Measurements from ENCODE around the gene GAMT.

The GAMT gene

DNA sequence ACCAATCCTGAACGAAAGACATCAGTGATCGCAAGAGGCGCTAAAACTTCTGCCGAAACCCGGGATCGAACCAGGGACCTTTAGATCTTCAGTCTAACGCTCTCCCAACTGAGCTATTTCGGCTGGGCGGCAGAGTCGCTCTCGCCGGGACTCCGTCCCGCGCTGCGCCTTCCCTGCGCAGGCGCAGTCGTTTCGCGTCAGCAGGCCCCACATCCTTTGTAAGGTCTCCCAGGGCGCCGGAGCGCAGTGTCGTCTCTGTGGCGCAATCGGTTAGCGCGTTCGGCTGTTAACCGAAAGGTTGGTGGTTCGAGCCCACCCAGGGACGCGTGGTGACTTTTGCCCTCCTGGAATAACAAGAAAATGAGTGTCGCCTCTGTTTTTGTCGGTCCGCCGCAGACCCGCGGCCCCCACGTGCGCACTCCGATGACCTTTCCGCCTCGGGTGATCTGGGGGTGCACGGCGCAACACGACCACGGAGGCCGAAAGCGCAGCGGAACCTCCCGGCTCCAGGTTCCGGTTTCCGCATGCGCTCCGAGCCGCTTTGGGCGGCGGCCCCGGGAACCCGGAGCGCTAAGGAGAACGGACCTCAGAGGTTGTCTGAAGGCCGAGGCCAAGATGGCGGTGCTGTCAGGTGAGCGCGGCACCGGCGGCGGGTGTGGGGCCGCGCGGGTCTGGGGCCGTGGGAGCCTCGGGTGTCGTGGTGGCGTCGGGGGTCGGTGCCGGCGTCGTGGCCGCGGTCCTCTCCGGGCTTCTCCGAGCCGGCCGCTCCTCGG is 17.8 kb downstream of the GAMT start, which contains the start of gene NDUFS7:
Gene NDUFS7 (plus strand): TSS at position 596 of the 773 bp plus-strand sequence. CDS start 20 bp downstream, at position 616.
- DNase-seq = peak; percentile 93

DNA sequence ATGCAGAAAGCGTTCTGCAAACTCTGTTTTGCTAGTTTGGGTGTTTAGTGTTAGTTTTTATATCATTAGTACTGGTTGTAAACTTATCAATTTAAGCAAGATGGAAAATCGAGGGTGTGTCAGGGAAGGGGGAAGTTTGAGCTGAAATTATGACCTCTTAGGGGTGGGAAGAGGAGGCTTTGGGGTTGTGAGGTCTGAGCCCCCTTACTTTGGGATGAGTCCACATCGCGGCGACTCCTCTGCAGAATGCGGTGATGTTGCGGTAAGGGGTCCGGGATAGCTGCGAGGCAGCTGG is 18.4 kb downstream of the GAMT start:
- no peak for DNase-seq

DNA sequence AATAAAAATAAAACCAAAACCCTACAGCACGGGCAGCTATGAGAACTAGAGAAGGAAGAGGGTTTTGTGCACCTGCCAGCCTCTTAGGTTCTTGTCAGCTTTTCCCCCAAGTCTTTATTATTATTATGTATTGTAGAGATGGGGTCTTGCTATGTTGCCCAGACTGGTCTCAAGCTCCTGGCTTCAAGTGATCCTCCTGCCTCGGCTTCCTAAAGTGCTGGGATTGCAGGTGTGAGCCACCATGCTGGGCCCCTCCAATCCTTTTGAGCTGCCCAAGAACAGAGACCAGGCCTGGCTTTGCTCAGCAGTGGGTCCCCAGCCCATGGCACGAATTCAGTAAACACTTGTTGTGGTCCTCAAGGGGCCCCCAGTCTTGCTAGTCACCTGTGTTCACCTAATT is 19.1 kb downstream of the GAMT start:
- no peak for DNase-seq

DNA sequence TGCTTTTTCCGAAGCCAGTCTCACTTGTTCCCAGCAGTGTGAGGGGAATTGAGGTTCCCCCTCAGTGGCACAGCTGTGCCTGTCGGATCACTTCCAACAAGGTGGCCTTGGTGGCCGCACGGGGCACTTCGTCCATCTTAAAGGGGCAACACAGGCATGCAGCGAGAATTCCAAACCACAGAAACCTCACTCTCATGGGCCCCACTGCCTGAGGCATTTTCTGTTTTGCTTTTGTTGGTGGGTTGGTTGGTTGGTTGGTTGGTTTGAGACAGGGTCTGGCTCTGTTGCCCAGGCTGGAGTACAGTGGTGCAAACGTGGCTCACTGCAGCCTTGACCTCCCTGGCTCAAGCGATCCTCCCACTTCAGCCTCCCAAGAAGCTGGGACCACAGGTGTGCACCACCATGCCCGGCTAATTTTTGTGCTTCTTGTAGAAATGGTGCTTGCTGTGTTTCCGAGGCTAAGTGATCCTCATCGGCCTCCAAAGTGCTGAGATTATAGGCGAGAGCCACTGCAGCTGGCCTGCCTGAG is 21.3 kb downstream of the GAMT start:
- DNase-seq = no peak

DNA sequence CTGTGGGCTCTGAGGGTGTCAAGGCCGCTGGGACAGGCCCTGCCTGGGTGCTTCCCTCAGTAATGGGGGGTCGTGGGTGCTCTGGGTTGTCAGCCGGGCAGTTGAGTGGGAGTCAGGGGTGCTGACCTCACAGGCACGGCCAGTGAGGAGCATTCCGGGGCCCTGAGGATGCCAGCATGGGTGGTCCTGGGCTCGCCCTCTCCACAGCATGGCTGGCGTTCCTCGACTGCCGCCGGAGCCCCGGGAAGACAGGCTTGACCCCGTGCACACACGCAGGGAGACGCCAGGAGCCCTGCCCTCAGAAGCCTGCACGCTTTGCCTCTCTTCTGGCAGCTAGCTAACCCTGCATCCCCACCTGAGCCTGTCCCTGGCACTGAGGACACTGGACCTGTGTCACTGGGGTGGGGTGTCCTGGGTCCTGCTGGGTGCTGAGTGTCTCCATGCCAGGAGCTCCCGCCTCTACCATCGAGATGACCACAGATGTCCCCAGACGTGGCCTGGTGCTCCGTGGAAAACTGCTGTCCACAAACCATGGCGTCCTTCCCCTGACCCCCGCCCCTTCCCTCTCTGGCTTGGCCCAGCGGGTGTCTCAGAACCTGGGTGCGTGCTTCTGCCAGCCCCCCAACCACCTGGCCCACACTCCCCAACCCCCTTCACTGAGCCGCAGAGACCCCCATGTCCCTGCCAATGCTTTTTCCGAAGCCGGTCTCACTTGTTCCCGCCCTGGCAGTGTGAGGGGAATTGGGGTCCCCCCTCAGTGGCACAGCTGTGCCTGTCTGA is 22.0 kb downstream of the GAMT start:
- DNase-seq = no peak

DNA sequence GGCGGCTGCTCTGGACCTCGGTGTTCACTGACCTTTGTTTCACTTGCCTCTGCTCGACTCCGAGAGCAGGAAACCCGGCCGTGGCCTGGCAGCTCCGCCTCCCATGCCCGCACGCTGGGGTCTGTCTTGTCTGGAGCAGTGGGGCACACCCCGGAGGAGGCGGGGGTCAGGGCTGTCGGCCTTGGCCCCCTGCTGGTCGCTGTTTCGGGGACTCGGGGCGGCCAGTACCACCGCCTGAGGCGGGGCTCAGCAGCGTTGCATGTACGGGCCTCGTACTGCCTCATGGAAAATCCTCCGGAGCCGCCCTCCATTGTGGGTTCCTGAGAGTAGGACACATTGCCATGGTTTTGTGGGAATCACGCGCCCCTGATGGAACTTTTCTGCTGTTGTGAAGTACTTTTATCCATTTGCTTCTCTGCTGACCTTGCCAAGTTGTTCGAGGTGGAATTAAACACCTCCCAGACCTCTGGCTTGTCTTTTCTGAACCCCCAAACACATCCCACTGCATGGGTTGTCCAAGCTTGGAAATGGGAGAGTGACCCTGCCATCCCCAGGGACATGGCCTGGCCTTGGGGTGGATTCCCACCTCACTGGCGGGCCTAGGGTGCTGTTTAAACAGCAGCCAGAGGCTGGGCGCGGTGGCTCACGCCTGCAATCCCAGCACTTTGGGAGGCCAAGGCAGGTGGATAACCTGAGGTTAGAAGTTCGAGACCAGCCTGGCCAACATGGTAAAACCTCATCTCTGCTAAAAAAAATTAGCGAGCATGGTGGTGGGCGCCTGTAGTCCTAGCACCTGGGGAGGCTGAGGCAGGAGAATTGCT is 23.2 kb downstream of the GAMT start:
- DNase-seq = no peak

DNA sequence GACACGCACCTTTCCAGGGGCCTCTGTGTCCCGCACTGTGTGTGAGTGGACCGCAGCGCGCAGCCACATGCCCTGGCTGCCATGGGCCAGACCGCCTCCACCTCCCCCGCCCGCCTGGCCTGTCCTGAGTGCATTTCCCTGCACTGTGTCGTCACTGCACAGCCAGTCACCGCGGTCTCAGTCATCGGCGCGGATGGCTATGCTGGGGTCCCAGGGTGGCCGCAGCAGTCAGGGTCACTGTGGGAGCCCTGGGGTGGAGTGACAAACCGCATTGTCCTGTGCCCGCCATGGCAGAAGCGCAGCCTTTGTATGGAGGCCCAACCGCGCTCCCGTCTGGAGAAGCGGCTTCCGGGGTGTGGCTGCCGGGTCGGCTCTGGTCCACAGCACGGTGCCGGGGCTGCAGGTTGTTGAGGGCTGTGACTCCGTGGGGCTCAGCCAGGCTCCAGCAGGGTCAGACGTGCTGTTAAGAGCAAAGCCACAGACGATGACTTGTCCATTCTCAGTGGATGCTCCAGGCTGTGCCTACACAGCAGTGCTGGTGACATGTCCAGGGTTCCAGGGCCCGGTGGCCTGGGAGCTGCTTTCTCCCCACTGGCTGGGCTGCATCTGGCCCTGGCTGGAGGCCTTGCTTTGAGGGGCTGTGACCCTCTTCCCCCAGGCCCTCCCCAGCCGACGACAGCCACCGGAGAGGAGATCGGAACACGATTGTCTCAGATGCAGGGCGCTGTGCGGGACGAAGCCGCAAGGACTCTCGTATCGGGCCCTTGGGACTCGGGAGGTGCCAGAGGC is 24.0 kb downstream of the GAMT start:
- no peak for DNase-seq

DNA sequence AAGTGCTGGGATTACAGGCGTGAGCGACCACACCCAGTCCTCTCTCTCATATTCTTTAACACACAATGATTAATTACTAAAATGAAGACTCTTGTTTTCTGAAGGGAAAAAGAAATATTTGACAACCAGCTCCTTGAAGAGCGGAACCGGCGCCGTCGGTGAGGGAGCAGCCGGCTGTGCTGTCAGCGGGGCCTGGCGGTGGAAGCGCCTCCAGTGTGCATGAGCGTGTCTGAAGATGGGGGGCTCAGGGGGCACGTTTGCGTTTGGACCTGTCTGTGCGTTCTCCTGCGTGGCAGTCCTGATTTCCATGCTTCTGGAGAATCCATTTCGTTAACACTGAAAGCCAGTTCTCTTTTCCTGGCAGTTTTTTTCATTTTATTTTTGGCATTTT is 24.9 kb downstream of the GAMT start:
- no peak for DNase-seq

DNA sequence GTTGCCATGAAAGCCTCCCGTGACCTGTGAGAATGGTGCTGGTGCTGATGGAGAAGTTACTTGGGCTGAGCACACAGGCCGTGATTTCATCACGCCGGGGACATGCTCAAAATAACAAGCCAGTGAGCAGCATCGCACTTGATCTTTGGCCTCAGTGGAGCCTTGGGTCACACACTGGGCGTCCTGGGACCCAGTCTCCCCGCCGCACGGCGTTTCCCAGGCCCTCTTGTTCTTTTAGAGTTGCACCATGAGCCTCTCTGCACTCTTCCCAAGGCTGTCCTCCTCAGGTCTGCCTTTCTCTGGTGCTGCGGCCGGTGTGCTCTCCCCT is 27.1 kb downstream of the GAMT start:
- no peak for DNase-seq

DNA sequence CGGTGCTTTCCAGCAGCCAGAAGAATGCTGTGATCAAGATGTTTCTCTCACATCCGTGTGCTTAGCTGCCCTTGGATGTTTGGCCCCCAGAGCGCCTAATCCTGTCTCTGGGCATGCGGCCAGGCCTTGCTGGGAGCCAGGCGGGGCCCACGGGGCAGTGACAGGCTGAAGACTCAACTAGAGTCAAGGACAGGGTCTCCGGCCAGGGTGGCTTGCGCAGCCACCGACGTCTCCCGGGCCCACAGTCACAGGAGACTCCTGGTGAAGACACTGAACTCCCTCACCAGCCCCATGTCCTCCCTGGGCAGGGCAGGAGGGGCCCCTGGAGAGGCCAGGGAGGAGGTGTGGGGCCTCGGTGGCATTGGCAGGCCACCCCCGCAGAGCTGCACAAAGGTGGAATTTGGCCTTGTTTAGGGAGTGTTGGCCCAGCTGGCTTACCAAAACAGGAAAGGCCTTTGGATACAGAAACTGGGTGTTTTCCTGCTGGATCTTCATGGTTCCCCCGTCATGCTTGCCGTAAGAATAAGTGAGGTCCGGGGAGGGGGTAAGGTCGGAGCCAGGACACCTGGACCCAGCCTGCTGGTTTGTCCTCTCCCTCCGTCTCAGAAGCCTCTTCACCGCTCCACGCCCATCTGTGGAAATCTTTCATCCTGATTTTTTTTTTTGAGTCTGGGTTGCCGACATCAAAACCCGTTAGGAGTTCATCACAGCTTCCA is 27.6 kb downstream of the GAMT start:
- DNase-seq = no peak

DNA sequence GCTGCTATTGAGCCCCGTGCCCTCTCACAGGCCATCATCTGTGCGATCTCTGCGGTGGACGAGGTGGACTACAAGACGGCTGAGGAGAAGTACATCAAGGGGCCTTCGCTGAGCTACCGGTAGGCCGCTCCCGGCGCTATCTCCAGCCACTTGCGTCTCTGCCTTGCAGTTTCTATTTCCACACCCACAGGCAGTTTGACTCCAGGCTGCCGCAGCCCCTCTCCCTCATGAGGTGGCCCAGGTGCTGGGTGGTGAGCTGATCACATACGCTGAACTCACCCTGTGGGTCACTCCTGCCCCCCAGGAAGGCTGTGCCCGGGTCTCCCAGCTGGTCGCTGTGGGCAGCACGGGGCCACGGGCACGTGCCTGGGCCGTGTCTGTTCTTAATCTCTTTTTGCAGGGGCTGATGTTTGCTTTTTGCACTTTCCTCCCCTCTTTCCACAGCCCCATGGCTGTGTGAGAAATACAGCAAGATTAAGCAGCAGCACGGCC is 28.3 kb downstream of the GAMT start:
- DNase-seq = no peak

DNA sequence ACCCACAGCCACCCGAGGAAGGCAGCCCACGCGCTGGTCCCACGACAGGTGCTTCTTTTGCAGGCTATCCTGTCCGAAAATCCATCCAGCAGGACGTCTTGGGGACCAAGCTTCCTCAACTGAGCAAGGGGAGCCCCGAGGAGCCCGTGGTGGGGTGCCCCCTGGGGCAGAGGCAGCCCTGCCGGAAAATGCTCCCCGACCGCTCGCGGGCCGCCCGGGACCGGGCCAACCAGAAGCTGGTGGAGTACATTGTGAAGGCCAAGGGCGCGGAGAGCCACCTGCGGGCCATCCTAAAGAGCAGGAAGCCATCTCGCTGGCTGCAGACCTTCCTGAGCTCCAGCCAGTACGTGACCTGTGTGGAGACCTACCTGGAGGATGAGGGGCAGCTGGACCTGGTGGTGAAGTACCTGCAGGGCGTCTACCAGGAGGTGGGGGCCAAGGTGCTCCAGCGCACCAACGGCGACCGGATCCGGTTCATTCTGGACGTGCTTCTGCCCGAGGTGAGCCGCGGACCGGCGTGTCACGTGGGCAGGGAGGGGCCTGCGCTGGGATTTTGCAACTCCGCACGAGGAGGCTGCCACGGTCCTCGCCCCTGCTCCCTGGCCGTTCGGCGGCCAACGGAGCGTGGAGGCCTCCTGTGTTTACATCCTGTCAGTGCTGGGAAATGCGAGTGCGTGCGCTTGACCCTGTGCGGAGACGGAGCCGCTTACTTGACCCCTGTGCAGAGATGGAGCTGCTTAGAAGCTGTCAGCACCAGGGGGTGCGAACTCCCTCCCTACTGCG is 30.6 kb downstream of the GAMT start:
- DNase-seq = no peak

DNA sequence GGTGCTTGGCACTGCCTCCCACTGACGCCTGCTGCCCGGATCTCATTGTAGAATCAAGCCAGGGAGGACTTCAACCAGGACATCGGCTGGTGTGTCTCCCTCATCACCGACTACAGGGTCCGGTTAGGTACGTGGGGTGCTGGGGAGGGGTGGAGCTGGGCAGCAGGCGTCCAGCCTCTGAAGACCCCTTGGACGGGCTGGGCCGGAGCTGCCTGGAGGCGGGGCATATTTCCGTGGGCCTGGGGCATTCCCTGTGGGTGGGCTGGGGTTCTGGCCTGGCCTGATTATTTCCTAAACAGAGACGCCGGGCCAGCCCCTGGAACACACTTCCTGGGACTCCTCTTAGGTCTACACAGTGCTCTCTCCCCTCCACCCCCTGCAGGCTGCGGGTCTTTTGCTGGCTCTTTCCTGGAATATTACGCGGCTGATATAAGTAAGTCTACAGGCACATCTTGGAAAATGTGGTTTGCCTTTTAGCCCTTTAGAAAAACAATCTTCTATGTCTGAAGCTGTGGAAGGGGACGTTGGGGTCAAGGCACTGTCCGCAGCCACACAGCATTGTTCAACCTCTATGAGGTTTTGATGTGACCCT is 32.0 kb downstream of the GAMT start:
- DNase-seq = no peak

DNA sequence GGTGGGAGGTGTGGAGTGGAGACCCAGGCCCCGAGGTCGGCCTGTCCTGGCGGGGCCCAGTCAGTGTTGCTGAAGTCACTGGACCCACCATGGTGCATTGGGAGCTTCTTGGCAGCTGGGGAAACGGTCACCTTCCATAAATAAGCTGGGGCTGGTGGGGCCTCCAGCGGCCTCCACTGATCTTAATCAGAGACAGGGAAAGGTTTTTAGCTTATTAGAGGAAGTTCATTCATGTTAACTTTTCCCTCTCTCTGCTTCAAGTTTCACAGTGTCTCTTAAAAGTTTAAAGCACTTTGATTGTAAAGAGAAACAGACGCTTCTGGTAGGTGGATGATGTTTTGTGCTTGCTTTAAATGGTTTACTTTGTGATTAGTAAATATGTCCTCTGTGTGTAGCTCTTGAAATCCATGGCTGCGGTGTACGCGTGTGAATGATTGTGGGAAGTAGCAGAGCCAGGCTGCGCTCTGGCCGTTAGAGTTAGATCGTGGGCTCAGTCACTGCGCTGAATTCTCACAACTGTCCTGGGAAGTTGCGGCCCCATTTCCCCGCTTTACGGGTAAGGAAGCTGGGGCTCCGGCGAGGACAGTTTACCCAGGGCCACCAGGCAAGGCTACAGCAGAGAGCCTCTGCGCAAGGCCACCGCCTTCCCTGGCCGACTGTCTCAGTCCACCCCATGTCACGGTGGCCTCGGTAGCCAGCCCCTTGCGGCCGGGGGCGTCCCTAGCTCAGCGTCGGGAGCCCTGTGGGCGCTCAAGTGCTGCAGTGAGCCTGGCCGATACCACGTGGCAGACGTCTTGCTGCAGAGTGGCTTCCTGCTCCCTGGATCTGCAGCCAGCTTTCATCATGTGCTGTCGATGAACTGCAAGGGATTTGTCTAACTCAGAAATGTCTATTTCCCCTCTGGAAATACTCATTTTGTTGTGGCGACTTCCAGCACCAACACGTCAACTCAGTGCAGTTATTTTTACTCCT is 34.2 kb downstream of the GAMT start:
- no peak for DNase-seq

DNA sequence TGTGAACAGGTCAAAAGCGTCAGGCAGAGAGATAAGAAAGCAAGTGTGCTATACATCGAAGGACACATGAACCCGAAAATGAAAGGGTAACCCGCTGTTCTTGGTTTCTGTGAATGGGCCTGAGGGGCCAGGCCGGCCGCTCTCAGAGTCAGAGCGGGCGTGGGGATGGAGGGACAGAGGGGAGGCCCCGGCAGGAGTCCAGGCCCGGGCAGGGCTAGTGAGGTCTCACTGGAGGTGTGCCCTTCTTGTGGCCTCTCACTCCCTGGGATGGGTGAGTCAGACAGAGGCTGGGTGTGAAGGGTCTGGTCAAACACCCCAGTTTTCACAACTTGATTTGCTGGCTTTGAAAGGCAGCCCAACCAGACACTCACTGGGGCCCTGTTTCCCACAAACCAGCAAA is 35.0 kb downstream of the GAMT start:
- no peak for DNase-seq

DNA sequence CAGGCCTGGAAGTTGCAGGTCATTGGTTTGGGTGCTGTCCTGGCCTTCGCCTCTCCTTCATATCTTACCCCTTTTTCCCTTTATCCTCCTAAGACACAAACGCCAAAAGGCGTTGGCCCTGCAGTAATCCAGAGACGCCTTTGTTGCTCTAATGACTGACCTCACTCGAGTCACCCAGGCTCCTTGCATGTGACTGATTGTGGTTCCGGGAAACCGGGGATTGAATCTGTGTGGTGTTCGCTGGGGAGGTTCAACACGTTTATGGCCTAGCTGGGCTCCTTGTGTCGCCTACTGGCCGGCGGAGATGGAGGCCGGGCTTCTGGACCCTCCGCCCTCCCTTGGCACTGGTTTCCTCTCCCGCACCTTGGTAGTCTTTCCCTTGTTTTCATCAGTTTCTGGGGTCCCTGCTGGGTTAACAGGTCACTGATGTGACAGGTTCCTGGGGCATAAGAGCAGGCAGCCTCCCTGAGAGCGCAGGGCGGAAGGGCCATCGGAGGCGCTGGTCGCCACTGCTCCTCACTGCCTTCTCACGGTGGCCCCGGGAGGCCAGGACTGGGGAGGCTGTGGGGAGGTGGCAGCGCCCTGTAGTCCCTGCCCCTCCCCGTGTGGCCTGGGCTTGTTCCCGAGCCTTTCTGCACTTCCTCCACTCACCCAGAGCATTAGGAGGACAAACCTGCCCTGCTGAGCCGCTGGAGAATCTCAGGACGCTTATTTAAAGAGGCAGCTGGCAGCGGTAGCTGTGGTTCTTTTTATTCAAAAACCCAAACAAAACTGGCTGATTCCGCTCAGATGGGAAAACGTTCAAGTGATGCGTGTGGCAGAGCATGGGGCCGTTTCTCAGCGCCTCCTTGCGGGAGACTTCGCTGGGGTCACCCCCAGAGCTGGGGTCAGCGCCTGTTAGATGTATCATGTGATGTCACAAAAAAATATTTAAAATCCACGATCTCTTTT is 35.7 kb downstream of the GAMT start:
- no peak for DNase-seq

DNA sequence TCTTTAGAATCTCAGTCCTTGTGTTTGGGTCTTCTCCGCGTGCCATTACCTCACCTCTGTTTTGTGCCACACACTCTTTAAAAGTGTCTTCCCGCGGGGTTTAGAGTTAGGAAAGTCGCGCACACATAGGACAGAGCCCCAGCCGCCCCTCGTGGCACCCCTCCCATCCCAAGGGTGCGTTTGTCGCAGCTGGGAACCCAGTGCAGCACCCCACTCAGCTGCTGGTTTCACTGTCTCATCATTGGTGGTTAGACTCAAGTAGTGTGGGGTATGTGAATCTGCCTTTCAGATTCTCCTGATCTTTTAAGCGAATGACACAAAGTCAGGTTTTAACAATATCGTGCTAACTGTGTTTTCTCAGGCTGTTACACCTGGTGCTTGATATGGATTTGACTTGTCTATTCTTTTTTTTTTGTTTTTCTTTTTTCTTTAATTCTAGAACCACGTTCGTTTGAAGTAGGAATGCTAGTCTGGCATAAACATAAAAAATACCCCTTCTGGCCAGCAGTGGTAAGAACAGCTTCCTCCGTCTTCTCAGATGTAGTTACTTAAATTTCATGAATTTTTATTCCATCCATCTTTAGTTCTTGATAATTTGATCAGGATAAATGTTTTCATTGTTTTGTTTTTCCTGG is 37.2 kb downstream of the GAMT start:
- DNase-seq = no peak

DNA sequence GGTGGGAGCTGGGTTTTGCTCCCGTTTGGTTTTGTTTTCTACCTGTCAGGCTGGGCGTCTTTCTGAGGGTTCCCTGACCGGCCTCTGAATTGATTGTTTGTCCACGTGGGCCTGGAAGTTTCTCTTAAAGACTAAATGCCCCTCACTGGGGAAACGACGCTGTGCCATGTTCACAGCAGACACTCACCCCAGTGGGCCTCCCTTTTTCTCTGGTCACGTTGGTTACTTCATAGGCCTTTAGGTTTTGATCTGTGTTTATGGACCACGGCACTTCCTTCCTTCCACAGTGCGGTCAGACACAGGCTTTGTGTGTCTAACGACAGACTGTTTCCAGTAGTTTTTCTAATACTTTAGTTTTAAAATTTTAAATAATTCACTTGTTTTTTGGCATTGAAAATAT is 37.7 kb downstream of the GAMT start:
- DNase-seq = no peak

All from activated CD8-positive, alpha-beta memory T cell treated with anti-CD3 and anti-CD28 coated beads, Interleukin-2, amount 50 U/mL, for 4 hours (primary cell).